Skeletal muscle tissue (tissue), 4 donors: ENCODE data around the gene LAMB1. TPM values are rescaled to one million over a fixed set of nuclear protein-coding genes. Genes with fewer than 3 reads are reported as not detected.

Source experiments
- H3K27ac ChIP-seq: one replicate; pipeline ENCODE4 v1.7.0; 2013; ENCODE audit warnings: mild to moderate bottlenecking, low read depth, low read length, inconsistent platforms
- H3K27me3 ChIP-seq, 3 donors: one replicate each; pipeline ENCODE4 v1.7.0; 2013; ENCODE audit warnings: low read length in 3 of 3; ENCODE audit not compliant: control insufficient read depth in 3 of 3, insufficient read depth in 3 of 3
- H3K36me3 ChIP-seq, 3 donors: one replicate each; pipeline ENCODE4 v1.7.0; 2013; ENCODE audit warnings: low read length in 3 of 3; ENCODE audit not compliant: control insufficient read depth in 3 of 3, insufficient read depth in 3 of 3
- H3K4me1 ChIP-seq, 3 donors: one replicate each; pipeline ENCODE4 v1.7.0; 2013; ENCODE audit warnings: low read length in 3 of 3, mild to moderate bottlenecking in 3 of 3; ENCODE audit not compliant: control insufficient read depth in 3 of 3, insufficient read depth in 3 of 3
- H3K4me3 ChIP-seq, 3 donors: one replicate each; pipeline ENCODE4 v1.7.0; 2013; ENCODE audit warnings: low read length in 3 of 3
- H3K9ac ChIP-seq, 3 donors: one replicate each; pipeline ENCODE4 v1.7.0; 2013; ENCODE audit warnings: low read length in 3 of 3, mild to moderate bottlenecking in 3 of 3, moderate library complexity in 2 of 3, low read depth in 1 of 3
- H3K9me3 ChIP-seq, 3 donors: one replicate each; pipeline ENCODE4 v1.7.0; 2013; ENCODE audit warnings: low read length in 3 of 3; ENCODE audit not compliant: control insufficient read depth in 3 of 3
- total RNA-seq: library from RNA; depleted of rRNA; stranded (reverse); fragments of >200 nt; gene quantifications from one replicate; pipeline ENCODE4 v1.2.3, GENCODE V29; 2014
- donor health status: Osteomylitis.

Gene LAMB1
- total RNA-seq, 1 donor from 2014 or later = 195 TPM

- Histone ChIP-seq H3K27me3 (peaks cover 0 to 3% (median 0%) of the 10 kb centered on the region in 3 donors), H3K4me3 (no peak overlapping the region), H3K36me3 (peaks cover 0 to 3% (median 0%) of the 10 kb centered on the region in 3 donors), H3K4me1 (peaks cover 0 to 9% (median 5%) of the 10 kb centered on the region in 3 donors), H3K27ac (no peak overlapping the region), H3K9me3 (no peaks in the 10 kb centered on the region), H3K9ac (no peak overlapping the region)
These were observed 13.2 kb downstream of the LAMB1 start for GRCh38 chr7:107989618-107990373.

GRCh38 chr7:107982918-107983389, 20.0 kb downstream of the LAMB1 start:
- Histone ChIP-seq H3K9me3 (no peaks in the 10 kb centered on the region), H3K4me1 (no peaks in the 10 kb centered on the region), H3K4me3 (no peak overlapping the region), H3K36me3 (no peaks in the 10 kb centered on the region), H3K9ac (no peak overlapping the region), H3K27ac (no peak overlapping the region), H3K27me3 (no peaks in the 10 kb centered on the region)

- no peak overlapping the region for H3K4me3 ChIP-seq
- no peaks in the 10 kb centered on the region for H3K9me3 ChIP-seq
- no peaks in the 10 kb centered on the region for H3K27me3 ChIP-seq
- H3K36me3 ChIP-seq = no peaks in the 10 kb centered on the region
- no peaks in the 10 kb centered on the region for H3K4me1 ChIP-seq
- H3K27ac ChIP-seq = no peak overlapping the region
- H3K9ac ChIP-seq = no peak overlapping the region
These were observed 20.7 kb downstream of the LAMB1 start for GRCh38 chr7:107982042-107982840.

GRCh38 chr7:107981466-107981865, 21.5 kb downstream of the LAMB1 start:
- Histone ChIP-seq H3K27ac (no peak overlapping the region), H3K36me3 (peaks cover 0 to under 1% (median 0%) of the 10 kb centered on the region in 3 donors), H3K9me3 (no peaks in the 10 kb centered on the region)

GRCh38 chr7:107980671-107981190, 22.2 kb downstream of the LAMB1 start:
- no peak overlapping the region for H3K4me3 ChIP-seq
- H3K9ac ChIP-seq = no peak overlapping the region
- no peaks in the 10 kb centered on the region for H3K9me3 ChIP-seq
- peaks cover 0 to 3% (median 0%) of the 10 kb centered on the region in 3 donors for H3K36me3 ChIP-seq
- H3K4me1 ChIP-seq = no peaks in the 10 kb centered on the region
- no peak overlapping the region for H3K27ac ChIP-seq
- no peaks in the 10 kb centered on the region for H3K27me3 ChIP-seq

More at GRCh38 chr7:107981466-107981865, 21.5 kb downstream of the LAMB1 start:
- no peaks in the 10 kb centered on the region for H3K4me1 ChIP-seq
- H3K9ac ChIP-seq = no peak overlapping the region
- H3K4me3 ChIP-seq = no peak overlapping the region
- no peaks in the 10 kb centered on the region for H3K27me3 ChIP-seq

- H3K9me3 ChIP-seq = no peaks in the 10 kb centered on the region
- H3K9ac ChIP-seq = no peak overlapping the region
- H3K27me3 ChIP-seq = no peaks in the 10 kb centered on the region
- no peak overlapping the region for H3K27ac ChIP-seq
- H3K4me1 ChIP-seq = no peaks in the 10 kb centered on the region
- H3K4me3 ChIP-seq = no peak overlapping the region
- peaks cover 0 to 6% (median 0%) of the 10 kb centered on the region in 3 donors for H3K36me3 ChIP-seq
These were observed 22.8 kb downstream of the LAMB1 start for GRCh38 chr7:107980171-107980570.

GRCh38 chr7:107978815-107979408, 24.0 kb downstream of the LAMB1 start:
- H3K27me3 ChIP-seq = no peaks in the 10 kb centered on the region
- H3K27ac ChIP-seq = no peak overlapping the region
- H3K36me3 ChIP-seq = peaks cover 0 to 6% (median 0%) of the 10 kb centered on the region in 3 donors
- H3K4me1 ChIP-seq = no peaks in the 10 kb centered on the region
- no peaks in the 10 kb centered on the region for H3K9me3 ChIP-seq
- no peak overlapping the region for H3K9ac ChIP-seq
- no peak overlapping the region for H3K4me3 ChIP-seq

- Histone ChIP-seq H3K9me3 (no peaks in the 10 kb centered on the region), H3K27ac (no peak overlapping the region), H3K9ac (no peak overlapping the region), H3K4me1 (no peaks in the 10 kb centered on the region), H3K27me3 (no peaks in the 10 kb centered on the region), H3K4me3 (no peak overlapping the region), H3K36me3 (peaks cover 0 to 6% (median 0%) of the 10 kb centered on the region in 3 donors)
These were observed 25.9 kb downstream of the LAMB1 start for GRCh38 chr7:107977048-107977447.

GRCh38 chr7:107976620-107977019, 26.3 kb downstream of the LAMB1 start:
- Histone ChIP-seq H3K4me3 (no peak overlapping the region), H3K9ac (no peak overlapping the region), H3K9me3 (no peaks in the 10 kb centered on the region), H3K27me3 (no peaks in the 10 kb centered on the region), H3K36me3 (peaks cover 0 to 6% (median 0%) of the 10 kb centered on the region in 3 donors), H3K4me1 (peaks cover 0 to 3% (median 0%) of the 10 kb centered on the region in 3 donors), H3K27ac (no peak overlapping the region)
